KBM-7 (cell line): ENCODE measurements around the gene STK4.
"Not testable (repeated sequence)": the region's sequence is repeated elsewhere in the genome, so short reads cannot be mapped to it uniquely, and the experiment has no call there.

Experiments
- DNase-seq: peaks from one replicate; pipeline ENCODE4 v3.0.0-alpha.2; 2015
- in situ Hi-C: fragments of 300-500 bp; cut with MboI; formaldehyde crosslinking; loops from 2 replicates; pipeline ENCODE4 v1.14.3; 2020; ENCODE audit warnings: low sequenced_read_pairs, low pct_unique_long_range_greater_than_20kb, mixed read lengths

The STK4 gene

GRCh38 chr20:45017857-45018256, 51.5 kb downstream of the STK4 start:
- no peak for DNase-seq
- in situ Hi-C loops = no loop called here

GRCh38 chr20:45019027-45019761, 52.9 kb downstream of the STK4 start:
- no peak for DNase-seq
- in situ Hi-C loops = no loop called here

GRCh38 chr20:45019762-45020123, 53.4 kb downstream of the STK4 start:
- no peak for DNase-seq

DNA sequence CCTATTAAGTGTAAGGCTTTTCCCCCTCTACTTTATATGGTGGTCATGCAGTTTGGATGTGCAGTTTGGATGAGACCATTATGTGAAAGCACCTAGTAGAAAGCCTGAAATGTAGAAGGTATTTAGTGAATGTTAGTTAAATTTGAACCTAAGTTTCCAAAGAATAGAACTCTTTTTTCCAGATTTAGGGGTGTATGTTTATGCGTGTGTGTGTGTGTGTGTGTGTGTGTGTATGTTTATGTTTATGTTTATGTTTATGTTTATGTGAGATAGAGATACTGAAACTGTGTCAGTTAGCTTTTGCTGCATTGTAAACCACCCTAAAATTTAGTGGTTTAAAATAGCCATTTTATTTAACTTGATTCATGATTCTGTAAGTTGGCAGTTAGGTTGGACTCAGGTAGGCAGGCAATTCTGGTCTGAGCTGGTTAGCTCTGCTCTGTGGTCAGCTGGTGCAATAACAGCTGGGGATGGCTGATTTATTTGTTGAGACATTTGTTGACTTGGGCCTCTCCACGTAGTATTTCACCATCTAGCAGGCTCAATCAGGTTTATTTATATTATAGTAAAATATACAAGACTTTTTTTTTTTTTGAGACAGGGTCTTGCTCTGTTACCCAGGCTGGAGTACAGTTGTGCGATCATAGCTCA, 54.0 kb downstream of the STK4 start:
- no peak for DNase-seq
- in situ Hi-C loops = no loop called here

More at GRCh38 chr20:45019762-45020123, 53.4 kb downstream of the STK4 start:
- in situ Hi-C loops = no loop called here

DNA sequence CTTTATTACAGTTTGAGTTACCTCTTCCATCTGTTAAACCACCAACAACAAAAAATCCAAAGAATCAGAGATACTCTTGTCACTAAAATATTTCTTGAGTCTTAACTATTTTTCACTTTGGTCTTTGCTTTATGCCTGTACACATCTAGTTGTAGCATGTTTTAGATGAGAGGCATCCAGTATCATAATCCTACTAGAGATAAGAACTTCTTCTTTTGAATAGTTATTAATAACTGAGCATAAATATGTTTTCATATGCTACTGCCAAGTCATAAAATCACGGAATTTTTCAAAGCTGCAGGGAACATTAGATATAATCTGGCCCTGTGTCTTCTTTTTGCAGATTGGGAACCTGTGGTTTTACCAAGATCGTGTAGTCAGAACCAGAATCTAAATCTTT, 55.3 kb downstream of the STK4 start:
- in situ Hi-C loops = no loop called here
- DNase-seq = no peak

DNA sequence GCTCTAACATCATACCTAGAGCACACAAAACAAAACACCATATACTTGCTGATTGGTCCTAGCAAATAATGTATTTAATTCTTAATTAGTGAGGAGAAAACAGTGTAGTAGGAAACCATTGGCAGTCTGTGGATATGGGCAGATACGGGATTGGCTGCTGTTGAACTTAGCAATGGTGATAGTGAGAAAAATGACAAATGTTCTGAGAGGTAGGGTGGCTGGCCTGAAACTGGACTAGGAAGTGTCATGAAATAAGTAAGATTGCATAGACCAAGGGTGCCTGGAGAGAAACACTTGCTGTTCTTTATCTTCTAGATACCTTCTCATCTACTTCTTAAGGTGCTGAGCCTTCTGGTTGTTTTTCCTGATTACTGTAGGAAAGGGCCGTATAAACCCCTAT, 56.8 kb downstream of the STK4 start:
- DNase-seq, in situ Hi-C loops: not testable (repeated sequence)

- in situ Hi-C loops = no loop called here
- no peak for DNase-seq
These were observed 62.3 kb downstream of the STK4 start for GRCh38 chr20:45028424-45029136.

DNA sequence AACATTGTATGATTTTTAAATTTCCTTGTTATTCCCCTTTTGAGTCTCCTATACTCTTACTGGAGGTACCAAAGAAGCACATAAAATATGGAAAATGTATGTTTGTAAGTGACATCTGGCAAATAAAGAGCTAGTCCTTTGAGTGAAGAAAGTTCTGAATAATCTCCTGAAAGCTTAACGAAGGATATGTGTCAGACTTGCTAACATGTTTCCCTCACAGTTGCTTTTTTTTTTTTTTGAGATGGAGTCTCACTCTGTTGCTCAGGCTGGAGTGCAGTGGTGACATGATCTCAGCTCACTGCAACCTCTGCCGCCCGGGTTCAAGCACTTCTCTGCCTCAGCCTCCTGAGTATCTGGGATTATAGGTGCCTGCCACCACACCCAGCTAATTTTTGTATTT, 63.6 kb downstream of the STK4 start:
- DNase-seq = no peak
- in situ Hi-C loops = no loop called here

GRCh38 chr20:45032276-45032675, 66.0 kb downstream of the STK4 start:
- DNase-seq = no peak
- in situ Hi-C loops = no loop called here

DNA sequence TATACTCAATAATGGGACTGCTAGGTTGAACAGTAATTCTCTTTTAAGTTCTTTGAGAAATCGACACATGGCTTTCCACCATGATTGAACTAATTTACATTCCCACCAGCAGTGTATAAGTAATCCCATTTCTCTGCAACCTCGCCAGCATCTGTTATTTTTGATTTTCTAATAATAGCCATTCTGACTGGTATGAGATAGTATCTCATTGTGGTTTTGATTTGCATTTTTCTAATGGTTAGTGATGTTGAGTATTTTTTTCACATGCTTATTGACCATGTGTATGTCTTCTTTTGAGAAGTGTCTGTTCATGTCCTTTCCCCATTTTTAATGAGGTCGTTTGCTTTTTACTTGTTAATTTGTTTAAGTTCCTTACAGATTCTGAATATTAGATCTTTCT, 66.5 kb downstream of the STK4 start:
- no peak for DNase-seq
- in situ Hi-C loops = no loop called here

- in situ Hi-C loops = no loop called here
- DNase-seq = no peak
These were observed 68.1 kb downstream of the STK4 start for GRCh38 chr20:45034436-45034835.

DNA sequence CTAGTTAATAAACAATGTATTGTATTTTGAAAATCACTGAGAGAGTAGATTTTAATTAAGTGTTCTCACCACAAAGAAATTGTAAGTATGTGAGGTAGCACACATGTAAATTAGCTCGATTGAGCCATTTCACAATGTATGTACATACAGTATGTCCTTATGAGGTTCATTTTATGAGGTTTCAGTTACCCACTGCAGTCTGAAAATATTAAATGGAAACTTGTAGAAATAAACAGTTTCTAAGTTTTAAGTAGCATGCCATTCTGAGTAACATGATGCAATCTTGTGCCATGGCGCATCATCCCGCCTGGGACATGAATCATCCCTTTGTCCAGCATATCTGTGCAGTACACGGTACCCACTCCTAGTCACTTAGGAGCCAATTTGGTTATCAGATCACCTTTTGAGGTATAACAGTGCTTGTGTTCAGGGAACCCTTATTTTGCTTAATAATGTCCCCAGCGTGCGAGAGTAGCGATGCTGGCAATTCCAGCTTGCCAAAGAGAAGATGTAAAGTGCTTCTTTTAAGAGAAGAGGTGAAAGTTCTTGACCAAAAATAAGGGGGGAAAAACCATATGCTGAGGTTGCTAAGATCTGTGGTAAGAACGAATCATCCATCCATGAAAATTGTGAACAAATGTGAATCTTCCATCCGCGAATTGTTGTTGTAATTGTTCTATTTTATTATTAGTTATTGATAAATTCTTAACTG, 69.9 kb downstream of the STK4 start:
- no peak for DNase-seq
- in situ Hi-C loops = no loop called here

DNA sequence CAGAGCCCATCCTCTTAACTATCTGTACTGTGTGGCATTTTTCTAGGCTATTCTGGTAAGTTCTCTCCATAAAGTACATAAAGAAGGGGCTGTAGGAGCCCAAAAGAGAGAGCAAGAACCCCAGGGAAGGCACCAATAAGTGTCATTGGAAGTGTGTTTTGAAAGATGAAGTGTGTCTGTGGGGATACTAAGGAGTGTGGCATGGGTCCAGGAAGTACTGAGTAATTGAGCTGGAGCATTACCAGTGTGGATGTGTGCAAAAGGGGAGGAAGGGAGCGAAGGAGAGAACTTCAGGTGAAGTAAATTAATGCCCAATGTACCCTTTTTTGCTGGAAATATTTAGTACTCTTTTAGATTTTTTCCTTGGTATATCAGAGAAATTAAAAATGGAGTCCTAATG, 70.7 kb downstream of the STK4 start:
- in situ Hi-C loops = no loop called here
- DNase-seq = no peak

GRCh38 chr20:45037635-45038034, 71.3 kb downstream of the STK4 start:
- no peak for DNase-seq
- in situ Hi-C loops = no loop called here

GRCh38 chr20:45038745-45039474, 72.6 kb downstream of the STK4 start:
- in situ Hi-C loops = no loop called here
- no peak for DNase-seq

GRCh38 chr20:45039475-45039820, 73.1 kb downstream of the STK4 start:
- in situ Hi-C loops = no loop called here
- DNase-seq = no peak

GRCh38 chr20:45041464-45042337, 75.4 kb downstream of the STK4 start:
- DNase-seq = no peak
- in situ Hi-C loops = no loop called here

DNA sequence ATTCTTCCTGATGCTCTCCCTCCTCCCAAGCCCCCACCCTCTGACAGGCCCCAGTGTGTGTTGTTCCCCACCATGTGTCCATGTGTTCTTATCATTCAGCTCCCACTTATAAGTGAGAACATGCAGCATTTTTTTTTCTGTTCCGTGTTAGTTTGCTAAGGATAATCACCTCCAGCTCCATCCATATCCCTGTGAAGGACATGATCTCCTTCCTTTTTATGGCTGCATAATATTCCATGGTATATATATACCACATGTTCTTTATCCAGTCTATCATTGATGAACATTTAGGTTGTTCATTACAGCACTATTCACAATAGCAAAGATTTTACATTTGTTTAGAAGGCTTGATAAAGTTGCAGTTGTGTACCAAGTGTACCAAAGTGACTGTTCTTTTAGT, 76.7 kb downstream of the STK4 start:
- DNase-seq = no peak
- in situ Hi-C loops = no loop called here
